CD4-positive, alpha-beta T cell treated with Interleukin-17A for 1 hour (primary cell): ENCODE results near the gene PODN.

Experiments
- DNase-seq: peaks from one replicate; pipeline ENCODE4 v3.0.0-alpha.2; 2020

The PODN gene

DNA sequence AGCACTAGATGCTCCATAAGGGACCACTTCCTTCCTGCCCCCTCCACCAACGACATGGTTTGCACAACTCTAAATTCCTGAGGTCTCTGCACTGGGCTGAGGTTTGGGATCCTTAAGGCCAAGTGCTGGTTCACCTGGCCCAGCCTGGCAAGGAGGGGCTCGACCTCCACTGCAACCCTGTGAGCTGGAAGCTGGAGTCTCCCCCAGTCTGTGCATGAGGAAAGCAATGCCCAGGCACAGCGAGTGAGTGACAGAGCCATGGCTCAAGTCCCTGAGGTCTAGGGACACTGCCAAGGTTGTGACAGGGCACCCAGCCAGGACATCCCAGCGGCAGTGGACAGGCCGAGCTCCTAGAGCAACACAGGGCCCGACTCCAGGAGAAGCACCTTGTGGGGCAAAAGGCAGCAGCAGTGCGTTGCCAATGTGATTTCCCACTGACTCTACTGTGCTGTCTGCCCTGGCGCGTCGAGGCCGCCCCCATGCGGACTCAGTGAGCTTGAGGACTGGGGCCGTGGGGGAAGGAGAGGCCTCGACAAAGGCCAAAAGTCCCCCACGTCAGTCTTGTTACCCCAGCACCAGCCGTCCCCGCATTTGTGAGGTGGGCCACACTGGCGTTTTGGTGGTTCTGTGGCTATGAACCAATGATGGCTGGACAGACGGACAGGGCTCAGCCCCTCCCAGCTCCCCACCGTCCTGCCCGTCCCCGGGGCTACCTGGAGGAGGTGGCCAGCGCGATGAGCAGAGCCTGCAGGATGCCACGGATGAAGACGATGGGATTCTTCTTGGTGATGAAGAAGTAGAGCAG lies 30.0 kb downstream of the PODN start:
- no peak for DNase-seq

DNA sequence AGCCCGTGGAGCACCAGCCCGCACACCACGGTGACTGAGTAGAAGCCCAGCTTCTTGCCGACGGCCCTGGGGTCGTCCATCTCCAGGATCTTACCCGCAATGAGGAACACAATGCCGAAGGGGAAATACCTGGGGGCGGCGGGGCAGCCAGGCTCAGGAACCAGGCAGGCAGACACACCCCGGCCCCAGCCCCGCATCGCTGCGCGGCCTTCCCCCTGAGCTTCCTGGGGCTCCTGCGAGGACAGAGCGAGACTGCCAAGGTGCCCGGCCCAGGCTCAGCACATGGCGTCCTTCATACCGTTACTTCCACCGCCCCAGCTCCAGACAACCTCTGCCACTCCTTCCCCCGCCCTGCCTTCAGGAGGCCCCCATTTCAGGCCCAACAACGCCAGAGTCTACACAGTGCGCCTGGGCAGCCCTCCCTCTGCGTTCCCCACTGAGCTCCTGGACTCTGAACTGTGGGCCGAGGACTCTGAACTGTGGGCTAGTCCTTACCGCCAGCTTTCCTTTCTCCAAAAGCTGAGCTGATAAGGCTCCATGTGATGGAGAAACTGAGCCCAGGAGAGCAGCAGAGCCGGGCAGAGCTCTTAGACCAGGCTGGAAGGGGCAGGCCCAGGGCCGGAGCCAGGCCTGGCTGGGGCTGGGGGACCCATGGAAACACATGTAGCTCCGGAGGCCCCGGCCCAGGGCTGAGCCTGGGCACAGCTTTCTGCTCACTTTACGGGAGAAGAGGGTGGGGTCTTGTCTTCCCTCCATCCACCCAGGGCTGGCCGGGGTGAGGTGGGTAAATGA lies 30.8 kb downstream of the PODN start:
- no peak for DNase-seq

DNA sequence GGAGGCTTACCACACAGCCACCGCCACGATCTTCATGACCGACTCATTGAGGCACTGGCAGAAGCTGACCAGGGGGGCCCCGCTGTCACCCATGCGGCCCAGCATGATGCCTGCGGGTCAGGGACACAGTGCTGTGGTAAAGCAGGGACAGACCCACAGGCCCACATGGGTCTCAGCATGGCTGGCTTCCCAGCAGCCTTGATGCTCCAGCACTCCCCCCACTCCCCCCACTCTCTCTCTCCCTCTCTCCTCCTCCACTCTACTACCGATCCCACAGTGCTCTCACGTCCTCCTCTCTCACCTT lies 31.4 kb downstream of the PODN start:
- no peak for DNase-seq

DNA sequence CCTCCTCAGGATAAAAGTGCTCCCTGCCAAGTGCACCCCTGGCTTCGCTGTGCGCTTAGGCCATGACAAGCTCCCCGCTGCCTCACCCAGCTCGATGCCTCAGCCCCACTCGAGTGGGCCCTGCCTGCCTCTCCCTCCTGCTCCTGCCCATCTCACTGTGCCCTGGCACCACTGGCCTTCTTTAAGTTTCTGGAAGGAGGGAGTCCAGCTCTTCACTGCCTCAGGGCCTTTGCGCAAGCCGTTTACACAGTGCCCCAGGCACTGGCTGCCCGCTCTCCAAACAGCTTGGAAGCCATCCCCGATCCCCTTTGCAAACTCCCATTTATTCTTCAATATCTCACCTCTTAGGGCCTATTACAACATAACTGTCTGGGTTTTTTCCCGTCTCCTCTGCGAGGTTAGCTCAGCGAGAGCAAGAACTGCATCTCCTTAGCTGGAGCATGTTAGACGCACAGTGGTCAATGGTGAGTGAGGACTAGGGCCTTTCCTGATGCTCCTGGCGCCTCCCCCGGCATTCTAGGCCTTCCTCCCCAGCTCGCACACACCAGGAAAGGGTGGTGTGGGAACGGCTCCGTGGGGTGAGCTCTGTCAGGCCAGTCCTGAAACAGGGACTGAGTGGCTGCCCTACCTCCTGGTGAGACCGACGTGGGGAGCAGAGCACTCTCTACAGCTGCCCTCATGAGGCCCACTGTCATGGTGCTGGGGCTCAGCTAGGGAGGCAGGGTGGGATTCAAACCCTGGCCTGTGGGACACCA lies 31.9 kb downstream of the PODN start:
- DNase-seq, result no peak

DNA sequence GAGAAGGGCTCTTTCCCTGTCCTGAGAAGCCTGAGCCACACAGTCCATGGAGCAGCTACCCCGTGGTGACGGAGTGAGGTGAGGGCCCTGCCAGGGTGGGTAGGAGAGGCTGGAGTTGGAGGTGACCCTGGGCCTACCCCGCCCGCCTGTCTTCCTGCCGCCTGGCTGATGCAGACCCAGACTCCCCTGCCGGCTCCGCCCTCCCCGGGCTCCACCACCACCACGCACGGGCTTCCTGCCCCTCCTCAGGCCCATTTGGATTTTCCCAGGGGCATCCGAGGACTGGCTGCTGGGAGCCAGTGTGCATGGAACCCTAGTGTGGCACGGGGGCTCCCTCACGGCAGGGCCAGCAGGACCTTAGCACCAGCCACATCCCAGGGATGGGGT lies 32.5 kb downstream of the PODN start:
- no peak for DNase-seq

DNA sequence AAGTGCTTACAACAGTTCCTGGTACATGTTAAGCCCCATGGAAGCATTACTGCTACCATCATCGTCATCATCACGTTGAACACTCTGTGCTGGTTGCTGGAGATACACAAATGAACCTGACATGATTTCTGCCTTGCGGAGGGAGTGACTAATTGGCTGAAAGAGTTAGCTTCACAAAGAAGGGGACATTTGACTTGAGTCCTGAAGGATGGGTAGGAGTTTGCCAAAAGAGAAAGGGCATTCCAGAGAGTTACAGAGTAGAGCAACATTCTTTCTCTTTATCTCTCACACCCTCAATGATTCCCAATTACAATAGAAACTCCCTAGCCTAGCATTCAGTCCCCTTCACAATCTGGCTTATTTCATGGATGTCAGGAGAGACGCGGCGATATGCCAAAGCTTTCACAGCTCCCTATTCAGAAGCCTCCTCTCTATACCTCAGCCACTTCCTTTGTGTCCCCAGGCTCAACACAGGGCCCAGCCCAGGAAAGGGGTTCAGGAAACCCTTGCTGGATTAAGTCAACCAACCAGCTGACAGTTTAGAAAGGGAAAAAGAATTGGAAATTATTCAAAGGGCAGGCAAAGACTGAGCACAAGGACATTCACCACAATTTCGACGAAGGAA lies 42.4 kb downstream of the PODN start:
- DNase-seq, result no peak

DNA sequence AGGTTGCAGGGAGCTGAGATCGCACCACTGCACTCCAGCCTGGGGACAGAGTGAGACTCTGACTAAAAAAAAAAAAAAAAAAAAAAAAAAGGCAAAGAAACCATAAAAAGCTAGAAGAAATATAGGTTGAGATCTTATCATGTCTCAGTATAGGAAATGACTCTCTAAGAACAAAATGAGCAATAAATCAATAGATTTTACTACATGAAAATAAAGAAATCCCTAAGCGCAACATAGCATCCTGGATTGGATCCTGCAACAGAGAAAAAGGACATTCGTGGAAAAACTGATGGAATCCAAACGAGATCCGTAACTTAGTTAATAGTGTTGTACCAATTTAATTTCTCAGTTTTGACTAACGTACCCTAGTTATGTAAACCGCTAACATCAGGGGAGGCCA lies 45.1 kb downstream of the PODN start:
- no peak for DNase-seq

DNA sequence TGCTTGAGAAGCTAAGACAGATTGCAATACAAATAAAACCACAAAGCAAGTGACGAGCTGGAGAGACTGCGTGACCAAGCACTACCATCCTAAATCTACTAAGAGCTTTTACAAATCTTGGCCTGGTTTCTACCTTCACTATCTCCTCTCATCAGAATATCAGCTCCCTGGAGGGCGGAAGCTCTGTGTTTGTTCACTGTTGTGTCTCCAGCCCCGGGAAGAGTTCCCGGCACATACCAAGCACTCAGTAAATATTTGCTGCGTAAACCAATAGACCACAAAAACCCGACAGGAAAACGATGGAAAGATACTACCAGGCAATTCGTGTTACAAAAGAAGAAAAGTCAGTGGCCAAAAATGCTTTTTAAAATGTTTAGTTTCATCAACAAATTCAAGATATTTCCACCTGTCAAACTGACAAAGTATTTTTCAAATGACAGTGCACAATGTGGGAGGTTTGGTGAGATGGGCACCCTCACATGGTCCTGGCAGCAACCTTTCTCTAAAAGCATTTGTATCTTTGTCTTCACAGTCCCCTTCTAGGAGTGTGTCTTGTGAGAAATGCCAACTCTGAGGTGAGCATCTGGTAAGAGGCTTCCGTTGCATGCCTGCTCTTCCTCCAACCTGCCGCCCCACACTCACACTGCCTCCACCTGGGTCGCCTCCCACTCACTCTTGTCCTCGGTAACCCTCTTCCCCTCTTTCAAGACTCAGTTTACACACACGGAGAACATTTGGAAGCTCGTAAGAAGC lies 45.7 kb downstream of the PODN start:
- no peak for DNase-seq

DNA sequence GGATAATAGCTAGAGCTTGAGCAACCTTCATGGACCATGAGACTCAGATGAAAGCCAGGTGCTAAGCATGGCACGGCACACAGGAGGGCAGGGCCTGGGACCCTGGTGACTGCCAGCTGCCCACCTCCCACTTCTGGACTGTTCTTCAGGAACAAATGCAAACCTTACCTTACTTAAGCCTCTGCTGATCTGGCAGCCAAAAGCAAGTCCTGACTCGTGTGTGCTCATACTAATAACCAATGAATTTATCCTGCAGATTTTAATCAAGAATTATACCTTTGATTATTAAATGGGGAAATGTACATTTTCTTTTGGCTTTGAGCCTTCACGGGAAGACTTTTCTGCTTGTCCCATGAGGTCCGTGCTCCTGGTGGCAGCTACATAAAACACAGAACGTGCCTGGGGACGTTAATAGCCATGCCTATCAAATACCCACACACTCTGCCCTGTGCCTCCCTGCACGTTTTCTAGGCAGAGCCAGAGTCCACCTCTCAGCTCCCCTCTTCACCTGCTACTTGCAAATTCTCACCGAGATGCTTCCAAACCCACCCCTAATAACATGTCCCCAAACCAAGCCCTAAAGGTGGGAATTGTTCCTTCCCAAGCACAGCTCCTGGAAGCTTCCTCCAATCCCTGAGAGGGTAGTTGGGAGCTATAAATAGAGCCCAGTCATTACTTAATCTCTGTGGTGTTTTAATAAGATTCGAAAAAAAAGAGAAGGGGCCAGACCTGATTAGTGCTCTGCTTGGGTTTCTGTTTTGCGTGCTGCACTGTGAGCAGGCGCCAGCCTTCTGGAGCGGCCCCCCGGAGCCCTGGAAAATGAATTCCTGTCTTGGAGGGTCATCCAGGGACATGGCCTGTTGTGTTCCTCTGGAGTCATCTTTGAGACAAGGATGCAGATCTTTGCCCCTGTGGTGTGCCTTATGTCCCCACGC lies 46.9 kb downstream of the PODN start:
- DNase-seq, result no peak

DNA sequence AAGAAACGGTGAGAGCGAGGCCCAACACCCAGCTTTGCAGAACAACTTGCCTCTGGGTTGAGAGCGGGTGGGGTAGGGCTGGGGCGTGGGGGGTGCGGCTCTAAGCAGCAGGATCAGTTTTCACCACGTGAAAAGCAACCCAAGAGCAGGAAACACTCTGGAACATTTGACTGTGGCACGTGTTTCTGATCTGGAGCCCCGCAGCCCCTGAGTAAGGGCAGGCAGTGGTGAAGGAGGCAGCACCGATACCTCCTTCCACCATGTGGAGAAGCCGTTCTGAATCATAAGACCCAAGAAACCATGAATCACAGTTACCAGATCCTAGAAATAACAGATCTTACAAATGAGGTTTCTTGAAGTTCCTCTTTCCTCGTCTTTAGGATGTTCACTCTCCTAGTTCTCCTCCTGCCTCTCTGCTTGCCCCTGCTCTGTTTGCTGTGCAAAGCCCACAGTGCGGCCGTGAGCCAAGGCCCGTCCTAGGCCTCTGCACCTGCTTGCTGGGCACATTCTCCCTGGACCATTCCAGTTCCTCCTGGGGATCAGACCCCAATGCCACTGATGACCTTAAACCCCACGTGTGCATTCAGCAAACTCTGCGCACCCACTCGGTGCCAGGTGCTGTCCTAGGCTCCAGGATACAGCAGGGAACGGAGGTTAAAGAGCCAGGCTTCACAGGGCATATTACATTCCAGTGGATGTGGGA lies 48.5 kb downstream of the PODN start:
- DNase-seq, result no peak

DNA sequence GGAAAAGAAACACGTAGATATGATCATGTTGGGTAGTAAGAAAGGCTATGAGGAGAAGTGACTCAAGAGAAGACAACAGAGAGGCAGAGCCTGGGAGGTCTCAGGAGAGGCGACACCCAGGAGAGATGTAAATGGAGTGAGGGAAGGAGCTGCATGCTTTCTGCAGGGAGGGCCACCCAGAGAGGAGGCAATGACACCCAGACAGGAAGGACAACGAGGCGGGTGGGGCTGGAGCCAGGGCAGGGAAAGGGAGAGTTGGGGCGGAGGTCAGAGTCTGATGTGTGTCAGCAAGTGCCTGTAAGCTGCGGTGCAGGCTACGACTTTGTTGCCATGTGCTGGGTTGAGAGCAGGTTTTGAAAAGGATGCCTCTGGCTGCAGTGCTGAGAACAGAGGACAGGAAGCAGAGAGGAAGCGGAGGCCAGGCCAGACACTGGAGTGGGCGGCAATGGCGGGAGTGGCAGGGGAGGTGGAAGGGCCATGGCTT lies 49.1 kb downstream of the PODN start:
- DNase-seq, result no peak

DNA sequence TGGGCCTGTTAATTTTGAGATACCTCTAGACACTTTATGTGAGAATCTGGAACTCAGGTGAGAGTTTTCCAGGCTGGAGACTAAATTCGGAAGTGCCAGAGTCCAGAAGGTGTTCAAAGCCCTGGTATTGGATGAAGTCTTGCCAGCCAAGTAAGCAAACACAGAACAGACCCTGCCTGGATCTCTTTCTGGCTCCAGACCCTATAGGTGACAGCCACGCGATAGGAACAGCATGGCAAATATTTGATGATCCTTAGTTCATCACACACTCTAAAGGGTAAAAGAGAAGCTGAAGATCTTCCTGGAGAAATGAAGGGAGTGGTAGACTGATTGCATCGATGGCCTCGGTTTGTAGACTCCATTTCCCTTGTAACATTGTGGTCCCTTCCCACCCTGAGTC lies 49.7 kb downstream of the PODN start:
- no peak for DNase-seq

DNA sequence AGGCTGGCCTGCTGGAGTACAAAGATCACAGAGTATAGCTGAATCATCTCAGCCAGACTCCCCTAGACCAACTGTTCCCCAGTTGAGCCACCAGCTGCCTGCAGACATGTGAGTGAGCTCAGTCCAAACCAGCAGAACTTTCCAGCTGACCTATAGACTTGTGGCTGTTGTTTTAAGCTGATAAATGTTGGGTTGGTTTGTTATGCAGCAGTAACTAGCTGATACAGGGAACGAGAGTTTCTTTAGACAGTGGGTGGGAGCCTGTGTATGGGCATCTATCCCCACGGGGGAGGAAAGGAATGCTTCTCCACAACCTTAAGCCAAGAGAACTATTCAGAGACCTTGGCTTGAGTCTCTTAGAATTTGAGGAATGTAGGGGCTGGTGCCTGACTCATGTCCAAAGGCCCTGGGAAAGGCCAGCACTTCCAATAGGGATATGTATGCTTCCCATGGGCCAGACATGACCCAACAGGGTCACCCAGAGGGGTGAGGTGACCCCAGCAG lies 50.3 kb downstream of the PODN start:
- no peak for DNase-seq

DNA sequence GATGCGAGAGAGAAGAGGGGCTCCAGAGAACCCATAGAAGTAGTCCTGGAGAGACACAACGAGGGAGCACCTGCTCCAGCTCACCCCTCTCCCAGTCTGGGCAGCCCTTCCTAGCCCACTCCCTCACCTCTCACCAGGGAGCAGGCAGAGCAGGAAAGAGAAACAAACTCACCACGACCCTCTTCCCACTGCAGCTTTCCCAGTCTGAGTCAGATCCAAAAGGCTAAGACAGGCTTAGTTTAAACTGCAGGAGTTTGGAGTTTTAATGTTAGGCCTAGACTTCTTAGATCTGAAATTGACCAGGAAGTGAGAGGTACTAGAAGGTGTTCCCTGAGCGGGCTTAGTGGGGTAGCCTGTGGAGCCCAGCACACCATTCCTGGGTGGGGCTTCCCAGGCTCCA lies 50.8 kb downstream of the PODN start:
- DNase-seq, result no peak

DNA sequence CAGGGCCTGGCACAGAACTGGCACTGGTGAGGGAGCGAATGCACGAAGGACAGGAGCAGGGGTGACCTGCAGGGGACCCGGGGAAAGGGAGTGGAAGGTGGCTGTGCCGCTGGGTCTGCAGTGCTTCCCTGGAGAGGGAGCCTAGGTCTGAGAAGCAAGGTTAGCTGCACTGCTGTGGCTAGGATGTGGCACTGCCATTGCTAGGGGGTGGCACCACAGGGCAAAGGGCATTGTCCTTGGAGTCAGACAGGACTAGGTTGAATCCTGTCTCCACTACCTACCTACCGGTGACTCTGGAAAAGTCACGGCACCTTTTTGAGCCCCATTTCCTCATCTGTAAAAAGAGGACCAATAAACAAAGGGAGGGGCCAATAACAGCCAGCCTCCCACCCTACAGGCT lies 52.1 kb downstream of the PODN start:
- DNase-seq, result no peak

DNA sequence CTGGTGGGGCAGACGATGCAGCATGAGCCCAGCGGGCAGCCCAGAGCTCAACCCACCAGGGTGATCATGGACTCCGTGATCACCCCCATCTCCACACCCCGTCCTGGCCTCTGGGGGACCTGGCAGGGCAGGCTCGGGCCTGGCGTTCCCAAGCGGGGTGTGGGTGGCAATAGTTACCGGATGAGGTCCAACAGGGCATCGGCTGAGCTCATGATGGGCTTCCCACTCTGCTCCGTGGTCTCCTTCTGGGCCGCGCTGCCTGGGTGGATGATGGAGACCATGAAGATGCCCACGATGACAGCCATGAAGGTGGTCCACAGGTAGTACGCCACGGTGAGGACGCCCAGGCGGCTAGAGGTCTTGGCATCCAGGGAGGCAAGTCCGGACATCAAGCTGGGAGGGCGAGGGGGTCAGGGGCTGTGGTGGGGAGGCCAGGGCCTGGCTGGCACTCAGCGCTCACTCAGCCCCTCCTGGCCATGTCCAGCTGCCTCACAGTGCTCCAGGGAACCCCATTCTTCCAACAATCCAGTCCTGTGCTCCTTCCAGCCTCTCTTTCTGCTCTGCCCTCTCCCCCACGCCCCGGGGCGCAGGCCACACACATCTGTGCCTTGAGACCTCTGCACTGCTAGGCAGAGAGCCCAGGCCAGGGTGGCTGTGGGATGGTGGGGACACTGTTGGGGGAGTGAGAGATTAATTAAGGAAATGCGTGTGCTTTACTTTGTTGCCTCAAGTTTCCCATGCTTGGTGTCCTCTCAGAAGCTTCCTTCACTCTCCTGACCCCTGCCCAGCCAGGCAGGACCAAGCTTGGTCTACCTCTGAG lies 52.8 kb downstream of the PODN start:
- DNase-seq, result no peak

DNA sequence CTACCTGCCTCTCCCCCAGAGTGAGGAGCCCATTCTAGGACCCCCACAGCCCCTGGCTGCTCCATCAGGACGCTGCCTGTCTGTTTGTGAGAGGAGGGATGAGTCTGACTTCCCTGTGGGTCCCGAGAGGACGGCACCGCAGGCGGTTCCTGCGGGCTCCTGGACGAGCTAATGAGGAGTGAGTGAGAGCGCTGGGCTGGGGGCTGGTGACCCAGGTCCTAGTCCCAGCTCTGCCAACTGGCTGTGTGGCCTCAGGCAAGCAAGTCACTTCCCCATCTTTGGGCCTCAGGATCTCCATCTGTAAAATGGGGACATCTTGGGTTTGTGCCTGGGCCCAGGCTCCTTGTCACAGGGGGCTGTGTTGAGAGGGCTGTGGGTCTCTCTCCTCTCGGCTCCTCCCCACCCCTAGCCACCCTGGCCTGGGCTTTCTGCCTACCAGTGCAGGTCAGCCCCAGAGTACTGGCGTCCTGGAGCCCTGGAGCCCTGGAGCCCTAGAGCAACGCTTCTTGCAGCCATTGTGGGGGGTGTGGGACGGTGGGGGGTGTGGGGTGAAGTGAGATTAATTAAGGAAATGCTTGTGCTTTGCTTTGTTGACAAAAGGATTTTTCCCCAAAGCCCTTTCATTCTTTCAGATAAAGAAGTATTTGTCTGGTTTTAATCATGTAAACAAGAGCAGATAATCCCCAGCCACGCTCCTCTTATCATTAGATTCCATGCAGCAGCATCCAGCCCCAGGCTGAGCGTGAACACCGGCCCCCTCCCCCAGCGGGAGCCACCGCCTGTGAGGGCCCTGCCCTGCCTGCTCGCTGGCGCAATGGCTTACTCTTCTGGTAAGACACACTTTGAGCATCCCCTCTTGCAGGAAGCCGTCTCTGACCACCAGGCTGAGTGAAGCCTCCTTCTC lies 53.6 kb downstream of the PODN start:
- no peak for DNase-seq

DNA sequence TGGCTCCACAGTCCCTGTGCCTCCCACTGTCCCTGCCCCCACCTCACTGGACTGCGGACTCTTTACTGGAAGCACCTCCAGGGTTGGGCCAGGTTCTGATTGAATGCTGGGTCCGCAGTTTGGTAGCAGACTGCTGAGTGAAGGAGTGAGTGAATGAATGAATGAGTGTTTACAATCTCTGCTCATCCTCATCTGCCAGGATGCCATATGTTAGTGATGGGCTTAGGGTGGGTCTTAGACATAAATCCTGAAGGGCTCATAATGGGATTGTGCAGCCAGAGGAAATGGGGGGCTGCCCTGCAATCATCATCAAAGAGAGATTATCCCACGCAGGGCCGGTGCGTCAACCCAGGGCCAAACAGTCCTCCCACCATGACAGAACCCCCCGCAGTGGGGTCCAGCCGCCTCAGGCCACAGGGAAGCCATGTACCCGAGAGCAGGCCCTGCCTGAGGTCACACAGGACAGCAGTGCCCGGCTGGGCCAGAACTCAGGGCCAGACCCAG lies 54.3 kb downstream of the PODN start:
- no peak for DNase-seq
